Activated T-cell treated with anti-CD3 and anti-CD28 coated beads for 48 hours (primary cell): ENCODE data around the gene CDH6.

Experiments used
- DNase-seq: peaks from one replicate; pipeline ENCODE4 v3.0.0-alpha.2; 2020; ENCODE audit warnings: low read depth

The CDH6 gene

GRCh38 chr5:31204958-31205357, 11.5 kb downstream of the CDH6 start:
- DNase-seq, result no peak

- DNase-seq, result no peak
These were observed 14.6 kb downstream of the CDH6 start for GRCh38 chr5:31208043-31208442.

- no peak for DNase-seq
These were observed 15.8 kb downstream of the CDH6 start for GRCh38 chr5:31209334-31209733.

GRCh38 chr5:31211098-31211497, 17.6 kb downstream of the CDH6 start:
- DNase-seq, result no peak

GRCh38 chr5:31213257-31213656, 19.8 kb downstream of the CDH6 start:
- DNase-seq, result no peak

GRCh38 chr5:31213705-31214121, 20.2 kb downstream of the CDH6 start:
- DNase-seq, result no peak

GRCh38 chr5:31214229-31214628, 20.7 kb downstream of the CDH6 start:
- DNase-seq, result no peak

GRCh38 chr5:31215236-31215635, 21.8 kb downstream of the CDH6 start:
- DNase-seq, result no peak

- no peak for DNase-seq
These were observed 24.0 kb downstream of the CDH6 start for GRCh38 chr5:31217446-31217845.

GRCh38 chr5:31218978-31219377, 25.5 kb downstream of the CDH6 start:
- DNase-seq, result no peak

- no peak for DNase-seq
These were observed 27.5 kb downstream of the CDH6 start for GRCh38 chr5:31221001-31221400.

GRCh38 chr5:31225118-31225517, 31.6 kb downstream of the CDH6 start:
- DNase-seq, result no peak

- DNase-seq, result no peak
These were observed 32.1 kb downstream of the CDH6 start for GRCh38 chr5:31225613-31226012.

- no peak for DNase-seq
These were observed 33.2 kb downstream of the CDH6 start for GRCh38 chr5:31226651-31227050.

GRCh38 chr5:31229266-31229665, 35.8 kb downstream of the CDH6 start:
- no peak for DNase-seq

- no peak for DNase-seq
These were observed 37.8 kb downstream of the CDH6 start for GRCh38 chr5:31231177-31231838.

GRCh38 chr5:31232273-31232888, 38.9 kb downstream of the CDH6 start:
- no peak for DNase-seq

GRCh38 chr5:31235381-31235780, 41.9 kb downstream of the CDH6 start:
- no peak for DNase-seq

- DNase-seq, result no peak
These were observed 42.9 kb downstream of the CDH6 start for GRCh38 chr5:31236339-31236738.

- DNase-seq, result no peak
These were observed 43.7 kb downstream of the CDH6 start for GRCh38 chr5:31237174-31237573.

GRCh38 chr5:31238497-31238896, 45.0 kb downstream of the CDH6 start:
- no peak for DNase-seq

GRCh38 chr5:31244921-31245320, 51.4 kb downstream of the CDH6 start:
- DNase-seq, result no peak

GRCh38 chr5:31247381-31247780, 53.9 kb downstream of the CDH6 start:
- DNase-seq, result no peak

GRCh38 chr5:31250201-31250600, 56.7 kb downstream of the CDH6 start:
- no peak for DNase-seq
